HG03097 (cell line): ENCODE results near the gene AKAP8.
"Not testable (repeated sequence)": the region's sequence is repeated elsewhere in the genome, so short reads cannot be mapped to it uniquely, and the experiment has no call there.

Experiments used
- ATAC-seq: cut with Tn5 transposase; IDR thresholded peaks from one replicate; pipeline ENCODE4 v1.9.1; 2021; ENCODE audit not compliant: unreplicated experiment, low FRiP score

Gene AKAP8

GRCh38 chr19:15337202-15337601, 42.4 kb downstream of the AKAP8 start:
- no peak for ATAC-seq

GRCh38 chr19:15335992-15336391, 43.6 kb downstream of the AKAP8 start:
- ATAC-seq = not testable (repeated sequence)

GRCh38 chr19:15332311-15332996, 47.1 kb downstream of the AKAP8 start, which contains the start of gene BRD4:
Gene BRD4, minus strand, starts transcription at chr19:15332539. Its CDS starts 59,440 bp downstream, at chr19:15273099.
- peak; percentile 43 for ATAC-seq

GRCh38 chr19:15331419-15332310, 47.9 kb downstream of the AKAP8 start:
- peak; percentile 22 for ATAC-seq

- no peak for ATAC-seq
These were observed 48.7 kb downstream of the AKAP8 start for GRCh38 chr19:15330801-15331418.

GRCh38 chr19:15328312-15328711, 51.3 kb downstream of the AKAP8 start:
- ATAC-seq = no peak

- no peak for ATAC-seq
These were observed 54.6 kb downstream of the AKAP8 start for GRCh38 chr19:15324791-15325519.

GRCh38 chr19:15323496-15324235, 55.9 kb downstream of the AKAP8 start:
- no peak for ATAC-seq

- ATAC-seq = no peak
These were observed 57.8 kb downstream of the AKAP8 start for GRCh38 chr19:15321739-15322138.

GRCh38 chr19:15320116-15320515, 59.5 kb downstream of the AKAP8 start:
- no peak for ATAC-seq

GRCh38 chr19:15318241-15318691, 61.3 kb downstream of the AKAP8 start:
- ATAC-seq = no peak

GRCh38 chr19:15317392-15318071, 62.1 kb downstream of the AKAP8 start:
- ATAC-seq = no peak

GRCh38 chr19:15316498-15316897, 63.1 kb downstream of the AKAP8 start:
- ATAC-seq = no peak

GRCh38 chr19:15315101-15315500, 64.5 kb downstream of the AKAP8 start:
- ATAC-seq = no peak

GRCh38 chr19:15313649-15314279, 65.8 kb downstream of the AKAP8 start:
- ATAC-seq = no peak

- no peak for ATAC-seq
These were observed 72.4 kb downstream of the AKAP8 start for GRCh38 chr19:15307169-15307568.

GRCh38 chr19:15305582-15306334, 73.8 kb downstream of the AKAP8 start:
- ATAC-seq = no peak

- no peak for ATAC-seq
These were observed 75.4 kb downstream of the AKAP8 start for GRCh38 chr19:15304140-15304705.
